MM.1S (cell line): ENCODE data around the gene MYMK.

Source experiments
- DNase-seq: peaks from one replicate; pipeline ENCODE4 v3.0.0-alpha.2; 2015
- H2AFZ ChIP-seq: fragments of 300-600 bp; sonication (generic); 2 replicates; pipeline ENCODE4 v1.6.0; 2016; ENCODE audit warnings: antibody characterized with exemption, low read length
- H3F3A ChIP-seq: fragments of 300-600 bp; sonication (generic); 2 replicates; pipeline ENCODE4 v1.6.1; 2016; ENCODE audit warnings: mild to moderate bottlenecking, antibody characterized with exemption, low read length, moderate library complexity, mixed read lengths; ENCODE audit not compliant: insufficient read depth
- H3K27ac ChIP-seq: fragments of 300-600 bp; sonication (generic); 2 replicates; pipeline ENCODE4 v1.5.1; 2016; ENCODE audit warnings: mild to moderate bottlenecking, low read length
- H3K27me3 ChIP-seq: fragments of 300-600 bp; sonication (generic); replicated peaks from 2 replicates; pipeline ENCODE4 v1.6.0; 2016; ENCODE audit warnings: low read length; ENCODE audit not compliant: insufficient read depth
- H3K36me3 ChIP-seq: fragments of 300-600 bp; sonication (generic); replicated peaks from 2 replicates; pipeline ENCODE4 v1.6.1; 2016; ENCODE audit warnings: mild to moderate bottlenecking, low read length, mixed read lengths; ENCODE audit not compliant: insufficient read depth
- H3K4me1 ChIP-seq: fragments of 300-600 bp; sonication (generic); 2 replicates; pipeline ENCODE4 v1.6.1; 2016; ENCODE audit warnings: low read length, mixed read lengths
- H3K4me2 ChIP-seq: fragments of 300-600 bp; sonication (generic); 2 replicates; pipeline ENCODE4 v1.6.0; 2016; ENCODE audit warnings: low read depth, low read length
- H3K4me3 ChIP-seq: fragments of 300-600 bp; sonication (generic); 2 replicates; pipeline ENCODE4 v1.5.1; 2016; ENCODE audit warnings: low read length, mixed read lengths
- H3K79me2 ChIP-seq: fragments of 300-600 bp; sonication (generic); 2 replicates; pipeline ENCODE4 v1.6.1; 2016; ENCODE audit warnings: mixed run types, low read length, mixed read lengths
- H3K9ac ChIP-seq: fragments of 300-600 bp; sonication (generic); 2 replicates; pipeline ENCODE4 v1.6.1; 2016; ENCODE audit warnings: low read length, mixed read lengths
- H3K9me2 ChIP-seq: fragments of 300-600 bp; sonication (generic); replicated peaks from 2 replicates; pipeline ENCODE4 v1.6.1; 2016; ENCODE audit warnings: mild to moderate bottlenecking, low read length, mixed read lengths; ENCODE audit not compliant: insufficient read depth
- H3K9me3 ChIP-seq: fragments of 300-600 bp; sonication (generic); replicated peaks from 2 replicates; pipeline ENCODE4 v1.6.1; 2016; ENCODE audit warnings: mild to moderate bottlenecking, low read length, mixed read lengths; ENCODE audit not compliant: insufficient read depth
- H4K20me1 ChIP-seq: fragments of 300-600 bp; sonication (generic); 2 replicates; pipeline ENCODE4 v1.6.1; 2016; ENCODE audit warnings: mild to moderate bottlenecking, low read length, moderate library complexity, mixed read lengths; ENCODE audit not compliant: insufficient read depth
- CTCF ChIP-seq: fragments of 300-600 bp; sonication (generic); IDR thresholded peaks from 2 replicates; pipeline ENCODE4 v1.5.1; 2016; ENCODE audit warnings: antibody characterized with exemption, low read length, mixed read lengths
- EZH2 ChIP-seq: fragments of 300-600 bp; sonication (generic); optimal IDR thresholded peaks from 2 replicates; pipeline ENCODE3; 2017; ENCODE audit warnings: low read depth, mild to moderate bottlenecking, antibody characterized with exemption, low read length, mixed read lengths
- EZH2phosphoT487 ChIP-seq: fragments of 300-600 bp; sonication (generic); IDR thresholded peaks from 2 replicates; pipeline ENCODE4 v1.6.1; 2018; ENCODE audit warnings: antibody characterized with exemption, low read length

The MYMK gene

GRCh38 chr9:133536080-133536479, 11.3 kb upstream of the MYMK start:
- Histone ChIP-seq H3K27ac (no peak overlapping the region), H3F3A (no peaks in the 10 kb centered on the region), H3K27me3 (peaks cover 98% of the 10 kb centered on the region), H3K9me3 (no peaks in the 10 kb centered on the region), H3K4me3 (no peak overlapping the region), H3K9me2 (no peaks in the 10 kb centered on the region), H3K4me1 (no peaks in the 10 kb centered on the region), H2AFZ (no peak overlapping the region), H3K4me2 (no peak overlapping the region), H3K36me3 (no peaks in the 10 kb centered on the region), H3K9ac (no peak overlapping the region), H4K20me1 (no peaks in the 10 kb centered on the region; the same call in 1 of the 2 replicates), H3K79me2 (no peaks in the 10 kb centered on the region)
- no peak for TF ChIP-seq CTCF
- no peak for DNase-seq

GRCh38 chr9:133535306-133535877, 10.6 kb upstream of the MYMK start:
- no peak for DNase-seq
- Histone ChIP-seq H3K9ac (no peak overlapping the region), H3K4me2 (no peak overlapping the region), H3K9me3 (no peaks in the 10 kb centered on the region), H3K27ac (no peak overlapping the region), H3K27me3 (peaks cover 98% of the 10 kb centered on the region), H3K36me3 (no peaks in the 10 kb centered on the region), H4K20me1 (no peaks in the 10 kb centered on the region; the same call in 1 of the 2 replicates), H3K9me2 (no peaks in the 10 kb centered on the region), H3K4me3 (no peak overlapping the region), H2AFZ (no peak overlapping the region), H3K4me1 (no peaks in the 10 kb centered on the region), H3F3A (no peaks in the 10 kb centered on the region), H3K79me2 (no peaks in the 10 kb centered on the region)
- TF ChIP-seq EZH2phosphoT487: no peak
- TF ChIP-seq EZH2: no peak
- TF ChIP-seq CTCF: no peak

GRCh38 chr9:133534346-133535291, 9.9 kb upstream of the MYMK start, which contains the start of gene ADAMTSL2:
Gene ADAMTSL2 (plus strand): TSS chr9:133534704. CDS start chr9:133536713, 2,009 bp downstream.
- Histone ChIP-seq H3K4me2 (no peak within 1 kb of the TSS), H3K27me3 (peaks cover 98% of the 10 kb centered on the region), H3K9me2 (no peaks in the 10 kb centered on the region), H3K36me3 (no peaks in the 10 kb centered on the region), H3K9ac (no peak within 1 kb of the TSS), H3K27ac (no peak within 1 kb of the TSS), H3K4me3 (no peak within 1 kb of the TSS), H3K9me3 (no peaks in the 10 kb centered on the region), H3F3A (no peaks in the 10 kb centered on the region), H4K20me1 (no peaks in the 10 kb centered on the region), H3K4me1 (no peaks in the 10 kb centered on the region), H2AFZ (no peak within 1 kb of the TSS), H3K79me2 (no peaks in the 10 kb centered on the region)
- DNase-seq: no peak
- TF ChIP-seq EZH2: no peak
- no peak for TF ChIP-seq EZH2phosphoT487
